Panc1 (cell line): Measurements from ENCODE around the gene GRM1. TPM values are rescaled to one million over a fixed set of nuclear protein-coding genes. Genes with fewer than 3 reads are reported as not detected.

Source experiments
- ATAC-seq: fragments of 200-7000 bp; cut with Tn5 transposase; 2 replicates; pipeline ENCODE4 v1.9.1; 2020; ENCODE audit warnings: mild to moderate bottlenecking, moderate library complexity
- BruUV-seq: library from RNA; stranded (reverse); fragments of 400-500 nt; replicated peaks from 2 replicates; lab custom pipeline; 2021; lab: Mats Ljungman, UMichigan
- CTCF ChIA-PET: fragments of 300-600 bp; sonication (Branson Sonifier 250); formaldehyde crosslinking; loops from one replicate; lab custom pipeline; 2022; ENCODE audit warnings: antibody characterized with exemption; lab: Charles Lee
- POLR2A ChIA-PET: fragments of 300-600 bp; sonication (Branson Sonifier 250); formaldehyde crosslinking; loops from one replicate; lab custom pipeline; 2022; ENCODE audit warnings: antibody characterized with exemption; lab: Charles Lee
- DNase-seq: peaks from one replicate; pipeline ENCODE4 v3.0.0-alpha.2; 2010; ENCODE audit warnings: low read depth, low spot score
- H3K27ac ChIP-seq: 2 replicates; pipeline ENCODE4 v1.5.1; 2011; ENCODE audit warnings: mild to moderate bottlenecking, low read length, inconsistent platforms
- H3K27me3 ChIP-seq: fragments of 200-500 bp; sonication (Bioruptor generic); 2 replicates; pipeline ENCODE4 v1.6.0; 2014; ENCODE audit warnings: low read length, inconsistent platforms; ENCODE audit not compliant: control insufficient read depth, insufficient read depth
- H3K36me3 ChIP-seq: fragments of 200-500 bp; sonication (Bioruptor generic); 2 replicates; pipeline ENCODE4 v1.5.1; 2014; ENCODE audit warnings: inconsistent platforms, mild to moderate bottlenecking, low read length, moderate library complexity; ENCODE audit not compliant: control insufficient read depth, insufficient read depth
- H3K4me1 ChIP-seq: 2 replicates; pipeline ENCODE4 v1.5.1; 2011; ENCODE audit warnings: inconsistent platforms, mild to moderate bottlenecking, low read length, moderate library complexity; ENCODE audit not compliant: control insufficient read depth, insufficient read depth
- H3K4me3 ChIP-seq, 2 experiments: 2 replicates each; pipeline ENCODE4 v1.5.1; 2011 to 2012; ENCODE audit warnings: low read depth in 2 of 2, low read length in 2 of 2, mild to moderate bottlenecking in 2 of 2, inconsistent platforms in 1 of 2, moderate library complexity in 1 of 2
- H3K9me3 ChIP-seq: fragments of 200-500 bp; sonication (Bioruptor generic); 2 replicates; pipeline ENCODE4 v1.5.1; 2014; ENCODE audit warnings: low read depth, mild to moderate bottlenecking, inconsistent platforms, low read length, moderate library complexity; ENCODE audit not compliant: control insufficient read depth, insufficient read depth
- CTCF ChIP-seq: fragments of 450-650 bp; IDR thresholded peaks from 2 replicates; pipeline ENCODE4 v1.5.1; 2017; ENCODE audit warnings: mild to moderate bottlenecking
- POLR2AphosphoS5 ChIP-seq: IDR thresholded peaks from 2 replicates; pipeline ENCODE4 v1.6.1; 2012; ENCODE audit warnings: mild to moderate bottlenecking, low read depth, low read length, moderate library complexity
- SIN3A ChIP-seq: IDR thresholded peaks from 2 replicates; pipeline ENCODE4 v1.6.1; 2012; ENCODE audit warnings: low read depth, mild to moderate bottlenecking, low read length, moderate library complexity, borderline replicate concordance; ENCODE audit not compliant: insufficient read depth
- TCF7L2 ChIP-seq: IDR thresholded peaks from 2 replicates; pipeline ENCODE4 v1.6.1; 2011; ENCODE audit warnings: mild to moderate bottlenecking, low read depth, low read length, inconsistent platforms
- in situ Hi-C: cut with HindIII; loops from 2 replicates; pipeline ENCODE4 v1.10.0; 2016; ENCODE audit warnings: low sequenced_read_pairs, low pct_unique_long_range_greater_than_20kb
- intact Hi-C: fragments of 100-400 bp; cut with micrococcal nuclease; formaldehyde crosslinking; loops from one replicate; pipeline ENCODE4 v1.10.0; 2022; ENCODE audit not compliant: unreplicated experiment
- total RNA-seq: library from RNA; stranded (reverse); gene quantifications from one replicate; pipeline ENCODE4 v1.2.1, GENCODE V29; 2021; ENCODE audit not compliant: unreplicated experiment
- TF ChIP-seq, protein P1 (sequence below), 2 experiments: IDR thresholded peaks; 2 replicates each; pipeline ENCODE4 v1.6.1; 2011 to 2012; ENCODE audit warnings: low read depth in 2 of 2, control low read depth in 1 of 2, low read length in 1 of 2, mild to moderate bottlenecking in 1 of 2, moderate library complexity in 1 of 2; ENCODE audit not compliant: insufficient read depth in 1 of 2

GRM1 gene
- total RNA-seq, 1 experiment from 2014 or later, result not detected

GRCh38 chr6:146028252-146028795 lies 538 bp upstream of the GRM1 start:
- ATAC-seq (peak; percentile 73), DNase-seq (no peak)
- in situ Hi-C loops, result no loop called here

DNA sequence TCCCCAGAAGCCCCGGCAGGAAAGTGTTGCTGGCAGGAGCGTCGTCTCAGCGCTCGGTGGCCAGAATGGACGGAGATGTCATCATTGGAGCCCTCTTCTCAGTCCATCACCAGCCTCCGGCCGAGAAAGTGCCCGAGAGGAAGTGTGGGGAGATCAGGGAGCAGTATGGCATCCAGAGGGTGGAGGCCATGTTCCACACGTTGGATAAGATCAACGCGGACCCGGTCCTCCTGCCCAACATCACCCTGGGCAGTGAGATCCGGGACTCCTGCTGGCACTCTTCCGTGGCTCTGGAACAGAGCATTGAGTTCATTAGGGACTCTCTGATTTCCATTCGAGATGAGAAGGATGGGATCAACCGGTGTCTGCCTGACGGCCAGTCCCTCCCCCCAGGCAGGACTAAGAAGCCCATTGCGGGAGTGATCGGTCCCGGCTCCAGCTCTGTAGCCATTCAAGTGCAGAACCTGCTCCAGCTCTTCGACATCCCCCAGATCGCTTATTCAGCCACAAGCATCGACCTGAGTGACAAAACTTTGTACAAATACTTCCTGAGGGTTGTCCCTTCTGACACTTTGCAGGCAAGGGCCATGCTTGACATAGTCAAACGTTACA lies 817 bp downstream of the GRM1 start:
- ChIA-PET POLR2A (no interaction called here), CTCF (no interaction called here)
- Histone ChIP-seq H3K36me3 (no peaks in the 10 kb centered on the region), H3K27ac (no peak overlapping the region), H3K9me3 (no peaks in the 10 kb centered on the region), H3K4me1 (no peaks in the 10 kb centered on the region), H3K4me3 (no peak overlapping the region), H3K27me3 (peaks cover 11% of the 10 kb centered on the region)
- in situ Hi-C loops, result no loop called here
- no TSS peak for BruUV-seq
- ATAC-seq (no peak), DNase-seq (no peak)
- TF ChIP-seq CTCF (no peak), POLR2AphosphoS5 (no peak), TCF7L2 (no peak), SIN3A (no peak)
- TF ChIP-seq, protein P1, sequence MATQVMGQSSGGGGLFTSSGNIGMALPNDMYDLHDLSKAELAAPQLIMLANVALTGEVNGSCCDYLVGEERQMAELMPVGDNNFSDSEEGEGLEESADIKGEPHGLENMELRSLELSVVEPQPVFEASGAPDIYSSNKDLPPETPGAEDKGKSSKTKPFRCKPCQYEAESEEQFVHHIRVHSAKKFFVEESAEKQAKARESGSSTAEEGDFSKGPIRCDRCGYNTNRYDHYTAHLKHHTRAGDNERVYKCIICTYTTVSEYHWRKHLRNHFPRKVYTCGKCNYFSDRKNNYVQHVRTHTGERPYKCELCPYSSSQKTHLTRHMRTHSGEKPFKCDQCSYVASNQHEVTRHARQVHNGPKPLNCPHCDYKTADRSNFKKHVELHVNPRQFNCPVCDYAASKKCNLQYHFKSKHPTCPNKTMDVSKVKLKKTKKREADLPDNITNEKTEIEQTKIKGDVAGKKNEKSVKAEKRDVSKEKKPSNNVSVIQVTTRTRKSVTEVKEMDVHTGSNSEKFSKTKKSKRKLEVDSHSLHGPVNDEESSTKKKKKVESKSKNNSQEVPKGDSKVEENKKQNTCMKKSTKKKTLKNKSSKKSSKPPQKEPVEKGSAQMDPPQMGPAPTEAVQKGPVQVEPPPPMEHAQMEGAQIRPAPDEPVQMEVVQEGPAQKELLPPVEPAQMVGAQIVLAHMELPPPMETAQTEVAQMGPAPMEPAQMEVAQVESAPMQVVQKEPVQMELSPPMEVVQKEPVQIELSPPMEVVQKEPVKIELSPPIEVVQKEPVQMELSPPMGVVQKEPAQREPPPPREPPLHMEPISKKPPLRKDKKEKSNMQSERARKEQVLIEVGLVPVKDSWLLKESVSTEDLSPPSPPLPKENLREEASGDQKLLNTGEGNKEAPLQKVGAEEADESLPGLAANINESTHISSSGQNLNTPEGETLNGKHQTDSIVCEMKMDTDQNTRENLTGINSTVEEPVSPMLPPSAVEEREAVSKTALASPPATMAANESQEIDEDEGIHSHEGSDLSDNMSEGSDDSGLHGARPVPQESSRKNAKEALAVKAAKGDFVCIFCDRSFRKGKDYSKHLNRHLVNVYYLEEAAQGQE (IDR thresholded peaks at IDR 0.05; ENCODE audit: insufficient read depth in 1 of 2, low read depth in 2 of 2, low read length in 1 of 2), result no peak
- intact Hi-C loops, result no loop called here

More at GRCh38 chr6:146028252-146028795, 538 bp upstream of the GRM1 start:
- Histone ChIP-seq H3K36me3 (no peaks in the 10 kb centered on the region), H3K27ac (no peak overlapping the region), H3K4me1 (no peaks in the 10 kb centered on the region), H3K4me3 (no peak overlapping the region), H3K27me3 (peaks cover 9% of the 10 kb centered on the region), H3K9me3 (no peaks in the 10 kb centered on the region)
- TF ChIP-seq, protein P1 (IDR thresholded peaks at IDR 0.05; ENCODE audit: insufficient read depth in 1 of 2, low read depth in 2 of 2, low read length in 1 of 2), result peak; percentile 94 to 97
- TF ChIP-seq CTCF, result no peak
- CTCF ChIA-PET, result no interaction called here
- no TSS peak for BruUV-seq
- POLR2A ChIA-PET, result no interaction called here
- intact Hi-C loops, result no loop called here
